GM12873 (cell line): ENCODE measurements around the gene ZNF48.

Experiments used
- TF ChIP-seq, protein P1 (sequence below): IDR thresholded peaks from 2 replicates; pipeline ENCODE4 v1.5.1; 2012; ENCODE audit warnings: low read depth, mild to moderate bottlenecking, moderate library complexity, low read length, control low read depth; ENCODE audit not compliant: insufficient read depth; ENCODE audit errors: missing control alignments

The ZNF48 gene

DNA sequence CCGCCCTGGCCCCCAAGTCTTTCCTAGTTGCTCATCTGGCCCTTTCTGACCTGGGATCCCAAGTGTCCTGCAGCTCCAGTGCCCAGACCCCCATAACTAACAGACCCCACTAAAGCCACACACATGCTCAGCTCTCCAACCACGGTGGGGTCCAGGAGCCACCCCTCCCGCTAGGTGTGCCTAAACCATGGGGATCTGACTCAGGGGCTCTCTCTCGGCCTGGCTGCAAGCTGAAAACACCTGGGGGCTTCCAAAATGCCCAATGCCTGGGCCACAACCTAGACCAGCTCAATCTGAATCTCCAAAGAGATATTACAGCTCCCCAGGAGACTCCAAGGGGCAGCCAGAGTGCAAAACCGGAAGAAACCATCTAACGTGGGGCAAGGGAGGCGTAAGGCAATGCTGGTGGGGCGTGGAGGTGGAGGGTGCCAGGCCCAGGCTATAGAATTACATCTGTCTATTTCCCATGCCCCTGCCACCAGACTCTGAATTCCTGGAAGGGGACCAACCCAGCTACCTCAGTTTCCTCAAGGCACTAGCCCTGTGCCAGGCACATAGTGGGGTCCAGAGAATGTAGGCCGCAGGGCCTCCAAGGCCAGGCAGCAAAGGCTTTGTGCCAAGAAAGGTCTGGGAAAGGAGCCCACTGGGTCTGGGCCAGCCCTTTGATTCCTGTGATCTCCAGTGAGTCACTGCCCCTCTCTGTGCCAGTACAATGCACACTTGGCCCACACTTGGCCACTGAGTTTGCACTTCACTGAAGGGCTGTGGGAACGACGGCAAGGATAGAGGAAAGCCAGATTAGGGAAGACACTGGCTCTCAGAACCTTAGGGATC is 43.4 kb upstream of the ZNF48 start:
- TF ChIP-seq, protein P1, sequence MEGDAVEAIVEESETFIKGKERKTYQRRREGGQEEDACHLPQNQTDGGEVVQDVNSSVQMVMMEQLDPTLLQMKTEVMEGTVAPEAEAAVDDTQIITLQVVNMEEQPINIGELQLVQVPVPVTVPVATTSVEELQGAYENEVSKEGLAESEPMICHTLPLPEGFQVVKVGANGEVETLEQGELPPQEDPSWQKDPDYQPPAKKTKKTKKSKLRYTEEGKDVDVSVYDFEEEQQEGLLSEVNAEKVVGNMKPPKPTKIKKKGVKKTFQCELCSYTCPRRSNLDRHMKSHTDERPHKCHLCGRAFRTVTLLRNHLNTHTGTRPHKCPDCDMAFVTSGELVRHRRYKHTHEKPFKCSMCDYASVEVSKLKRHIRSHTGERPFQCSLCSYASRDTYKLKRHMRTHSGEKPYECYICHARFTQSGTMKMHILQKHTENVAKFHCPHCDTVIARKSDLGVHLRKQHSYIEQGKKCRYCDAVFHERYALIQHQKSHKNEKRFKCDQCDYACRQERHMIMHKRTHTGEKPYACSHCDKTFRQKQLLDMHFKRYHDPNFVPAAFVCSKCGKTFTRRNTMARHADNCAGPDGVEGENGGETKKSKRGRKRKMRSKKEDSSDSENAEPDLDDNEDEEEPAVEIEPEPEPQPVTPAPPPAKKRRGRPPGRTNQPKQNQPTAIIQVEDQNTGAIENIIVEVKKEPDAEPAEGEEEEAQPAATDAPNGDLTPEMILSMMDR, result no peak

GRCh38 chr16:30352488-30353401 is 42.5 kb upstream of the ZNF48 start:
- TF ChIP-seq, protein P1, result peak; percentile 32

GRCh38 chr16:30353438-30354129 is 41.6 kb upstream of the ZNF48 start:
- TF ChIP-seq, protein P1, result no peak

DNA sequence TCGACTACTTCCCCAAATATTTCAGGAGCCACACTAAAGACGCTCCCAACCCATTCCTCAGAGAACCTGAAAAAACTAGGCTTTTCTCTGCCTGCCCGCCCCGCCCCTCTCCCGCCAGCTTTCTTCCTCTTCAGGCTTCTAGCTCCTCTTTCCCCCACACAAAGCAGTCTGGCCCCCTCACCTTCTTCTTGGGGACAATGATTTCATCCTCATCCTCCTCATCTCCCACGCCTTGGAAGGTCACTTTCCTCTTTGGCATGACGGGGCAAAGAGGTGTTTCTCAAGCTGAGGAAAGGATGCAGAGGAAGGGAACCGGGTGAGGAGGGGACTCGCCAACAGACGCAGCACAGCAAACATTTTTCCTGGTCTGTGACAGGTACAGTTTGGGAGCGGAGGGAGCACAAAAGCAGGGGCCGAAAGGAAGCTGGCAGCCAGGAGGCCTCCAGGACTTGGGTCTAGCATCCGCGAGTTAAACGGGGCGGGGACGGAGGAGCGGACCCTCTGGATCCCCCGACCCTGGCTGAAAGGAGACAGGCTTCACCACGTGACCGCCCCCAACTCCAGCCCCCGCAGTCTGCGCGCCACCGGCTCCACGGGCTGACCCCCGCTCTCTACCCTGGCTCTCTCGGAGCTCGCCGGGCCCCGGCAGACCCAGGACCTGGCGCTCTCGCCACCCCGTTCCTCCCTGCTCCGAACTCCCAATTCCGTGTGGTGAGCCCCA is 40.6 kb upstream of the ZNF48 start:
- TF ChIP-seq, protein P1, result no peak

DNA sequence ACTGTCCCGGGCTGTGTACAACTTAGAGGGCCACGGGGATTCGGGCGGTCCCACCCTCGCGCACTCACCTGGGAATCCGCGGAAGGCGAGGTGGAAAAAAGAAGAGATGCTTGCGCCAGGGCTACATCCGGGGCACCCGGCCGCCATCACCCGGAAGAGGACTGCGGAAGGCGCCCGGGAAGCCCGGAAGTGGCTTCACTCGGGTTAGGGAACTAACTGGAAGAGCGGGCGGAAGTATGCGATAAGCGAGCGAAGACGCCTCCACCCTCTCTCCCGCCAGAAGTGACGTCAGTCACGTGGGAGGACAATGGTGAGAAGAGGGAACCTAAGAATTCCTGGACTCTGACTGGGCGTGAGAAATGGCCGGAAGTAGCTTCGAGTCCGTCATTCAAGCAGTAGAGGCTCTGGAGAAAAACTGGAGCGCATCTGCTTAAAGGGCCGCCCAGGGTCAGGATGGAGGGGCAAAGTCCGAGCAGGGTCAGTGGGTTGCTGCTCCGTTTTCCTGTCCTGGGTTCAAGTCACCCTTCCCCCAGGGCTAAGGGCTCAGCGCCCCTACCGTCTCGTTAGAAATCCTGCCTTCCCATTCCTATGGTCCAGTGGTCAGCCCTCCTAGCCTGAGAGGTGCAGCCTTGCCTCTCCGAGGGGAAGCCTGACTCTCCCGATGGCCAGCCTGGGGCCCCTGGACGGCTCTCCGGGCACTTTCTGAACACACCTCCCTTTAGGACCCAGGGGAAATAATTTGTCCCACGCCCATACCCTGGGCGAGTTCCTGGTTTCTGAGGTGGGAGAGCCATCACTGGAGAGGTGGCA is 39.9 kb upstream of the ZNF48 start, which contains the start of gene CD2BP2:
CD2BP2 (minus strand) TSS at position 165 of the 810 bp plus-strand sequence. CDS start 627 bp downstream, outside the sequence.
- TF ChIP-seq, protein P1, result no peak

DNA sequence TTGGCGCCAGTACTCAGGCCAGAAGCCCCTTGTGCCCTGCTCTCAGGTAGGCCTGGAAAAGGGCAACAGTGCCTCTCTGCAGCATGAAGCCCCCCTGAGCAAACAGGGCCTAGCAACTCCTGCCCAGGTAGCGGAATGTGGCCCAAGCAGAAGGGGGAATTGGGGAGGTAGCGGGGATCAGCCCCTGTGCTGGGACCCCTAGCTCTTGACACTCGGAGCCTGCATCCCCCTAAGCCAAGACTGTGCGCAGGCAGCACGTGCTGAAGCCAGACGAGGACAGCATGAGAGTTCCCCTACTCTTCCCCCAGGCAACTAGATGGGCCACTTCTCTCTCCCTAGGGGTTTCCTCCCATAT is 39.3 kb upstream of the ZNF48 start:
- TF ChIP-seq, protein P1, result no peak
